Activated CD4-positive, CD25-positive, alpha-beta regulatory T cell (primary cell): ENCODE results near the gene JUNB.
"Not testable (repeated sequence)": the region's sequence is repeated elsewhere in the genome, so short reads cannot be mapped to it uniquely, and the experiment has no call there.

Experiments
- DNase-seq, 4 experiments: peaks; one replicate each; lab custom pipeline; 2025; lab: John Stamatoyannopoulos, UW

The JUNB gene

GRCh38 chr19:12804051-12804450 lies 12.8 kb downstream of the JUNB start:
- DNase-seq: no peak

GRCh38 chr19:12806242-12807081 lies 15.2 kb downstream of the JUNB start, which contains the start of gene RNASEH2A:
RNASEH2A (plus strand) TSS chr19:12806584; CDS start chr19:12806674, 90 bp downstream.
- DNase-seq: peak; percentile 71 to 83 (median 78)

DNA sequence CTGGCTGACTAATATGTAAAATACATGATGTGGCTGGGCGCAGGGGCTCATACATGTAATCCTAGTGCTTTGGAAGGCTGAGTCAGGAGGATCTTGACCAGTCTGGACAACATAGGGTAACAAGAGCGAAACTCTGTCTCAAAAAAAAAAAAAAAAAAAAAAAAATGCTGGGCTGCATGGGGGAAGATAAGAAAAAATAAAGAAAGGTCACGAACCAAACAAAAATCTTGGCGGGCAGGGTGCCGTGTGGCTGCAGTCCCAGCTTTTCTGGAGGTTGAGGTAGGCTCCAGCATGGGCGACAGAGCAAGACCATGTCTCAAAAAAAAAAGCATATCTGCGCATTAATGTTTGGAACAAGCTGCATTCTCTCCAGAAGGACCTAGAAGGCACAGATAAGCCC lies 23.8 kb downstream of the JUNB start:
- no peak for DNase-seq

- not testable (repeated sequence) for DNase-seq
Measured at GRCh38 chr19:12817188-12817587, 25.9 kb downstream of the JUNB start.

DNA sequence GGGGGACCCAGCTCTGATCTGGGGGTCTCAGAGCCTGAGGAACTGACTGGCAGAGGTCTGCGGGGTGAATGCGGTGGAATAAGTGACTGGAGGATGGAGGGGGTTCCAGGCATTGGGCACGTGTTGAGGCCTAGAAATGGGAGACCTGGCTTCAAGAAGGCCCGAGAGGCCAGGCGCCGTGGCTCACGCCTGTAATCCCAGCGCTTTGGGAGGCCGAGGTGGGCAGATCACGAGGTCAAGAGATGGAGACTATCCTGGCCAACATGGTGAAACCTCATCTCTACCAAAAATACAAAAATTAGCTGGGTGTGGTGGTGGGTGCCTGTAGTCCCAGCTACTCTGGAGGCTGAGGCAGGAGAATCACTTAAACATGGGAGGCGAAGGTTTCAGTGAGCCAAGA lies 26.5 kb downstream of the JUNB start:
- not testable (repeated sequence) for DNase-seq

GRCh38 chr19:12821761-12822160 lies 30.5 kb downstream of the JUNB start:
- no peak for DNase-seq

- DNase-seq: no peak
Measured at GRCh38 chr19:12825254-12826131, 34.2 kb downstream of the JUNB start.

DNA sequence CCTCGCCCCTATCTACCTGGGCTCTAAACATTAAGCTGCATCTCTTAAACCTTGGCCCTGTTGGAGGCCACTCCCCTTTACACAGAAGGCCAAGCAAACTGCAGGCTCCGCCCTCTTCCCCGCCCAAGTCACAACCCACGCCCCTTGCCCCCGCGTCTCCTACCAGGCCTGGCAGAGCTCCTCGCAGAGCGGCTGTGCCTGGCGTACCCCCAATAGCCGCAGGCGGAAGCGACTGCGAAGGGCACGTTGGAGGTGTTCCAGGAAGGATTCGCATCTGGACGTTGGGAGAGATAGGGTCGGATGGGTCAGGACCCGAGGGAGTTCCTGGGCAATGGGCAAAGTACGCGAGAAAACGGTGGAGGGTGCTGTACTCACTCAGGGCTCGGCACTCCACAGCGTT lies 37.2 kb downstream of the JUNB start:
- no peak for DNase-seq

DNA sequence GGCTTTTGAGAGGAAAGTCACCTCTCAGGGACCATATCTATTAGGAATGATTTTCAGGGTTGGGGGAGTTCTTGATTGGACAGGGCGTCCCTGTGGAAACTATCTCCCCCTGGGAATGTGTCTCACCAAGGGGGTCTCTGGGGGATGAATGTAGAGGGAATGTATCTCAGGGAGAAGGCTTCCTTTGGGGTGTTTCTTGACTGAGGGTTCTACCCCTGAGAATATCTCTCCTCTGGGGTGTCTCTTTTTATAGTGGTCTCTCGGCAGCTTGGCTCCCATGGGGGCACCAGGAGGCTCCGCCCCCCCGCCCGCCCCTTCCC lies 42.1 kb downstream of the JUNB start:
- no peak for DNase-seq

DNA sequence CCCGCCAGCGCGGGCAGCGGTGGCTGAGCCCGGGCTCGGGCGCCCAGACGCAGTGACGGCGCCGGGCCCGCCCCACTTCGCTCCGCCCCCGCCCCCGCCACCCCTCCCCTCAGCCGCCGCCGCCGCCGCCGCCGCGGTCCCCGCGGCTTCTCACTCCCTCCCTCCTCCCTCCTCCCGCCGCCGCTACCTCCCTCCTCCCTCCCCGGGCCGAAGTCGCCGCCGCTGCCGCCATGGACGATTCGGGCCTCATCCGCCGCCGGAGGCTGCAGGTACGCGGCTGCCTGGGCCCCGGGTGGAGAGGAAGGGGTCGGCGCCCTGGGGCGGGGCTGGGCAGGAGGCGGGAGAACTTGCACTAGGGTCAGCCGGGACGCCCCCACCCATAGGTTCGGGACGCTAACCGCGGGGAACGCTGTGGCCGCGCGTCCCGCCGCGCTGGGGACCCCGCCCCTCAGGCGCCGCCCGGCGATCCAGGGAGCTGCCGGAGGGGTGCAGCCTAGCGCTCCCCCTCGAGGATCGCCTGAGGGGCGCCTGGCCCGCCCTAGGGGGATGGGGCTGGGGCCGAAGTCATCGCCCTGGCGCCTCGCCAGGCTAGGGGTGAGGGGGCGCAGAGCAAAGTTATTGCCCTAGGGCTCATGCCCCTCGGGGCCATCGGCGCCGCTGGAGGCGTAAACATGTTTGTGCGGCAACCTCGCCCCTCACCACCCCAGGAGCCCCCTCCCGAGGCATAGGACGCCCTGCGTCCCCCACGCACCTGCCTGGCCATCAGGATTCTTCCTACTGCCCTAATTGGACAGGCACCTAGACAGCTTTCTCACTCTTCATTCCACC lies 42.7 kb downstream of the JUNB start:
- DNase-seq: peak in 1 of 4 experiments; percentile 14

DNA sequence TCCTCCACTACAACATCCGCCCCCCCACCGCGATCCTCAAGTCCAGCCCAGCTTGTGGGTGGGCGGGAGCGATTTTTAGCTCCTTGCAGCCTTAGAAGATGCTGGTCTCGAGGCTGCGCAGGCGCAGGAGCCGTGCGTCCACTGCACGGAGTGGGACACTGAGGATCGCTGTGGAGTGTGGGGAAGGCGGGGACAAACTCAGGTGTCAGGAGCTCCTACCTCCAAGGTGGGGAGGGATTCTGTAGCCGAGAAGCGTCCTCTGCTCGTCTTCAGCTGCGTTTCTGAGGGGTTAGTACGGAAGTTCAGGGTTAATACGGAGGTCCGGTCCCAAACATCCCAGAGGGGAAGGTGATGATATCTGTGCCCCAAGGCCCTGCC lies 43.3 kb downstream of the JUNB start, which contains the start of gene RTBDN:
Gene RTBDN, minus strand, starts transcription at position 14 of the 378 bp plus-strand sequence. CDS start 4,600 bp downstream, outside the sequence.
- no peak for DNase-seq

DNA sequence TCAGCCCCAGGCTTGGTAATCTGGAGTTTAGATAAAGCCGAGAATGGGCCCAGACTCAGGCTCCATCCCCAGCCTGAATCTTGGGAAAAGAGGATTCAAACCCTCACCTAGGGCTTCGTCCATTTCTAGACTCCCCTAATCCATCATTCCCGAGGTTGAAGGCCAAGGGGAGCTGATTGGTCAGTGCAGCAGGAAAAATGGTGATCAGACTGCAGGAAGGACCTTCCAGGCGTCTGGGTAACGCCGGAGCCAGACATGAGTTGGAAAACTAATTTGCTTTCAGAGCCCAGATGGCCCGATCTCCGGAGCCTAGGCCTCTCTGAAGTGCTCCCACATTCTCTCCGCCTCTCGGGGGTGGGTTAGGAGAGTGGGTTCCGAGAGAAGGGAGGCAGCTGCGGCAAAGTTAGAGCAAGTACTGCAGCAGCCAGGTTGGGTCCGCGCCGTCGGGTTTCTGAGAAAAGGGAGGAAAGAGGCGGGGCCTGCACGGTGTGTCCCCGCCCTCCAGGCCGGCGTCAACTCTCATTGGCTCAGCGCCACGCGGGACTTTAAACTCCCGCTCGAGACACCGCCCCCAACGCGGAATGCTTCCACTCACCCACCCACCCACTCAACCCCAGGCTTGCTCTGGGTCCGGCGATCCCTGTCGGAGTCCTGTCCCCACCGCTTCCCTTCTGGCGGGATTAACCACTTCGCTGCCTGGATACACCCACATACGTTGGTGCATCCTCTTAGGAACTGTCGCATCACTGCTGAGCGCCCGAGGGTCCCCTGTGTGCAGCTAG lies 43.9 kb downstream of the JUNB start:
- DNase-seq: no peak

- DNase-seq: no peak
Measured at GRCh38 chr19:12836529-12836863, 45.2 kb downstream of the JUNB start.

- no peak for DNase-seq
Measured at GRCh38 chr19:12837225-12837624, 45.9 kb downstream of the JUNB start.

GRCh38 chr19:12838182-12838885 lies 47.0 kb downstream of the JUNB start, which contains the start of gene MAST1:
MAST1 (plus strand) TSS chr19:12838515; CDS start chr19:12838573, 58 bp downstream.
- peak in 1 of 4 experiments; percentile 26 for DNase-seq

DNA sequence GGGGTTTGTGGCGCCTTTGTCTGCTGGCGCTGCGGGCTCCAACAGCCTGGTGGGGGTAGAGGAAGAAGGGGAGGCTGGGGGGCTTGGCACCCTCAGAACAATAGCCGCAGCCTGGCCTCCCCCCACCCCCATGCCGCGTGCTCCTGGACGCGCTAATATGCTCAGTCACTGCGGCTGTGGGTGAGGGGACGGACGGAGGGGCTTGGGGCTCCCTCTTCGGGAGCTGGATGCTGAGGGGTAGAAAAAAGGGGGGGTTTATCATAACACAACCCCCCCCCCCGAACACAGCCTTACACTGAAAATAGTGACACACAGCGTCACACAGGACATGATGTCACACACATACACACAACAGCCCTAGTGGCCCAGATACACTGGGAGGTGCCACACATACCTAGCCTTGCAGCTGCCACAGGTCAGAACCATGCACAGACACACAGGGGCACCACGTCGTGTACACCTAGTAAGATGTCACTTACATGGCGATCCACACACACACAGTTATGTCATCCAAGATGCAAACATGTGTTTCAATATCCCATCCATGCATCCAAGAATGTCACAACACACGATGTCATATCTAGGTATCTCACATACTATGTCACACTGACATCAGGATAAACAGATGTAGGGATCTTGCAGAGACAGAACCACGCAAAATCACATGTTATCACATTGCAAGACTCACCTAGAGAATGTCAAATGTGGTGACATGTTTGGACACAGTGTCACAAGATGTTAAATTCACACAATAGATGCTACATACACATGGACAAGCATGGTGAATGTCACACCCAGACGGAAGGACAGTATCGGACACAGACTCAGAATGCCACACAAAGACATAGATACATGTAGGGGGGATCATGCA lies 47.8 kb downstream of the JUNB start:
- no peak for DNase-seq

DNA sequence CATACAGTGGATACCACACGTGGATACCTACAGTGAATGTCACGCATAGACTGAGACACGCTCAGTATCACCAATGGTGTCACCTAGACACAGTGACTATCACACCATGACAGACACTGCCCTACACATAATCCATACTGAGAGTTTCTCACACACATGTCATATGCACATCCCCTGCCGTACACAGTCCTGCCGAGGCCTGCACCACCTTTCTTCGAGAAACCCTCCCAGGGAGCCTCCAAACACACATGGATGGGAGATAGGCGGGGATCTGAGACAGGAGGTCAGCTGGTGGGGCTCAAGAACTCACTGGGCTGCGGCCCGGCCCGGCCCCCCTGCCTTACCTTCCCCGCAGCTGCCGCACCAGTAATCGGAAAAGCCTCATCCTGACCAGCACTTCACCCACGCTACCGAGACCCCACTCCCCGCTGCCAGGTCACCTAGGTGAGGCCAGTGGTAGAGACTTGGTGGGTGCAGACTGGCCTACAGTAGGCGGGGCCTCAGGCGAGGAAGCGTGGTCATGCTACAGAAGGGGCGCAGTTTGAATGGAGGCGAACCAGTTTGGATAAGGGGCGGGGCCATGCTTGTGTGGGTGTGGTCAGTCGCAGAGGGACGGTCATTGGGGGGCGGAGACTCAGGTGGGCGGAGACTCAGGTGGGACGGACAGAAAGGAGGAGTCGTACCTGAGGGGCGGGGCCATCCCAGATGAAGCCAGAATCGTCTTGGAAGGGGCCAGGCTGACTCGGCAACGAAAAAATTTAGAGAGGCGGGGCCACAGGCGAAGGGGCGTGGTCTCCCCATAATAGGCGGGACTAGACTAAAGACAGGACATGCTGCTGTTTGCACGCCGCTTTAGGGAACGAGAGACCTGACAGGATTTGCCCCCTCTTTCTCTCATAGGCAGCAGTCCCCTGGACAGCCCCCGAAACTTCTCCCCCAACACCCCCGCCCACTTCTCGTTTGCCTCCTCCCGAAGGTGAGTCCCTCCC lies 49.1 kb downstream of the JUNB start:
- DNase-seq: no peak

- DNase-seq: no peak
Measured at GRCh38 chr19:12841094-12841493, 49.8 kb downstream of the JUNB start.
